HG03571 (cell line): Measurements from ENCODE around the gene AFG3L2.
A peak's percentile ranks its signal among the peaks of the same experiment; 100 is the strongest.

Experiments
- ATAC-seq: cut with Tn5 transposase; IDR thresholded peaks from one replicate; pipeline ENCODE4 v1.9.1; 2021; ENCODE audit not compliant: unreplicated experiment

The AFG3L2 gene

DNA sequence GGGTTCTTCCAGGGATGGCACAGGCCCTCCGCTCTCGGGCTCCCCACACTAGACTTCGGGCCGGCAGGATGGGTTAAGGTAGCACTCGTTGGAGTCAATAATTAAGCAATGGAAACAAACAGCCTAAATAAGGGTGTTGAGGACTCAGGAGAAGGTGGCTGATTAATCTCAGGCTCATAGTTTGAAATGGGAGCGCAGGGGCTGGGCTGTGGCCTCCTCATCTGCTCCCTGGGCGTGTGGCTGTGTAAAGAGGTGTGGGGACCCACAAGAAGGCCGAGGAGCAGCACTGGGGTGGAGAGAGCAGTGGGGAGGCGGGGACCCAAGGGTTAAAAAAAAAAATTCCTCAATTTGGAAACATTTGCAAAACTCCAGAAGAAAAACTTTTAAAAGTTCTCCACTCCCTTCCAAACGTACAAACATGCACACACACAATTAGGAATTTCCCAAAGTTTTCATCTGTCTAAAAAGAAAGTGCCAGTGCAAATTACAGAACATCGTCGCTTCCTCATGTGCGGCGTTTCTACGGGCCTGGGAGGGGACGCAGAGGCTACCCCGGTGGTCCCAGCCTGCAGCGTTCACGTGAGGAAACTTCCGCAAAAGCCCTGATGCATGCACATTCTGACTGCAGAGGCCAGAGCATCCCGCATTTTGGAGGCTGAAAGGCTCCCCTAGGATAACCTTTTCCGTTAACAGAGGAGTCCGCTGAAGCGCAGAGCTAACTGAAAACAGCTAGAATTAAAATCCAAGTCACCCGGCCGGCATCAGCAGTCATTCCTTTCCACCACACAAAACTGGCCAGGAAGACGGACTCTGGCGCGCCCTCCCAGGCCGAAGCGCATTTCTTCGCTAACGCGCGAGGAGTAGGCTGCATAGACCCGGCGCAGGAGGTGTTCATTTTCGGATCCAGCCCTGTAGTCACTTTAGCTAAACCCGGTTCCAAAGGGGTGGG lies 70.0 kb downstream of the AFG3L2 start:
- ATAC-seq: peak; percentile 7

DNA sequence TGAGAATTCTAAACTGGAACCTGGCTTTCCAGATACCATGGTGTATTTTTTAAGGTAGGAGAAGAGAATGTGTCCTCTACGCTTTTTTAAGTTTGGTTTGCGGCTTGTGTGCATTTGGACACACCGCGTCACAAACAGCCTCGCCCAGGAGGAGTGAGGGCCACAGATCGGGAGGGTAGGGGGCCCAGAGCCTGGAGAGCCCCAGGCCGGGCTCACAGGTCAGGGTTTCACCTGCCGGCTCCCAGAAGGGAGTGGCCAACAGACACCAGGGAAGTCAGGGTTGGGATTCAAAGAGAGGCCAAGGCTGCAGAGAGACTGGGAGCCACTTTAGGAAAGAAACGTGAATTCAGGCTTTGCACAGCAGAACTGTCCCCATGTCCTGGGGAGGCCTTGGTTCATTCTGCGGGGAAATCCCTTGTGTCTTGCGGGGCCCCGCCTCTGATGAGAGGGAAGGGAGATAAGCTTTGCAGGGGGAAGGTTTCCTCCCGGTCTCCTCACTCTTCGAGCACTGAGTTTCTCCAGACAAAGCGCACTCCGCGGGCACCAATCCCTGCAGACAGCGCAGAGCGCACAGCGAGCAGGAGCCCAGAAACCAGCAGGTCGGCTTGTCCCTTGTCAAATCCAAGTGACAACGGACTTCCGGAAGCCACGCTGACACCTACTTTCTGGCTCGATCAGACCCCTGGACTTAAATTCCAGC lies 70.9 kb downstream of the AFG3L2 start:
- no peak for ATAC-seq

DNA sequence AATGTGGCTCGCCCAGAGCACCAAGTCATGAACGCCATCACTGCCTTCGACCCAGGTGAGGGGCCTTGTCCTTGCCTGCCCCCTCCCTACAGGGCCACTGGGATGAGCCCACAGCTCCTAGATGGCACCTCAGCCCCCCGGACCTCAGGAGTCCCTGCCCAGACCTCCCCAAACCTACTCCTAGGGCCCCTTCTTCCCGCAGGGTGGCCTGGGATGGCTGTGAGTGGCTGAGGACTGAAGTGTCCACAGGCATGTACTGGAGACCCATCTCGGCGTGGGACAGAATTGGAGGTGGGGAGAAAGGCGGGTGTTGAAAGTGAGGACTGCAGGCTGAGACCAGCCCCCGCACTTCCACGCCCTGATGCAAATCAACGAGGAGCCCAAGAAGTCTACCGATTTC lies 71.8 kb downstream of the AFG3L2 start:
- no peak for ATAC-seq

DNA sequence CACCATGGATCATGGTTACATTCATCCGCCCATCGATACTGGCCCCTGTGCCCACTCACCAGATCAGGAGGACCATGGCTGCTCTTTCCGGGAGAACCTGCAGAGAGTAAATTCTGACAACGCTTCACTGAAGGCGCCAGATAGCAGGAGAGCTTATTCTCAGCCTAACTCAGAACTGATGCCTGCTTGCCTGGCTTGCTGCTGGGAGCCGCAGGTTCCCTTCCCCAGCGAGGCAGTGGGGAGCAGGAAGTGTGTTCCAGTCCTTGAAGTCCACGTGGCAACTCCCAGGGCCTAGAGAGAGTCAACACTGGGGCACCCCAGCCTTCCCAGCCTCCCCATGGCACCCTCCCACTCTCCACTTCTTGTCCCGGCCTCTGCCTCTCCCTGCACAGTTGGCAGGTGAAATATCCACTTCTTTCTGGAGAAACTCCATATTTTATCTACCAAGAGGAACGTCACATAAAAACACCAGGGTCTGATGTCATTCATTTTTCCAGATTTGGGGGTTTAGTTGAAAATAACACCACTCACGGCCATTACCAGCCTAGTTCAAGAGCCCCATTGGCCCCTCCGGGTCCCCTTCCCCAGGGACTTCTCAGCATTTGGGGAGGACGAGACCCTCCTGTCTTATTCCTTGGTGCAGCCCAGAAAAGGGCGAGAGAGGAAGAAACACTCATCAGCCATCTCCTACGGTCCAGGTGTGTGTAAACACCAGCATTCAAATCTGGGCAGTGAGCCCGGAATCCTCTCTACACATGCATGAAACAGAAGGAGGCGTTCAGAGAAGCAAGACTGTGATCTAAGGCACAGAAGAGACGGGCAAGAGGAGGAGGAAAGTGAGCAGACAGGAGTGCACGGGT lies 72.4 kb downstream of the AFG3L2 start:
- no peak for ATAC-seq

DNA sequence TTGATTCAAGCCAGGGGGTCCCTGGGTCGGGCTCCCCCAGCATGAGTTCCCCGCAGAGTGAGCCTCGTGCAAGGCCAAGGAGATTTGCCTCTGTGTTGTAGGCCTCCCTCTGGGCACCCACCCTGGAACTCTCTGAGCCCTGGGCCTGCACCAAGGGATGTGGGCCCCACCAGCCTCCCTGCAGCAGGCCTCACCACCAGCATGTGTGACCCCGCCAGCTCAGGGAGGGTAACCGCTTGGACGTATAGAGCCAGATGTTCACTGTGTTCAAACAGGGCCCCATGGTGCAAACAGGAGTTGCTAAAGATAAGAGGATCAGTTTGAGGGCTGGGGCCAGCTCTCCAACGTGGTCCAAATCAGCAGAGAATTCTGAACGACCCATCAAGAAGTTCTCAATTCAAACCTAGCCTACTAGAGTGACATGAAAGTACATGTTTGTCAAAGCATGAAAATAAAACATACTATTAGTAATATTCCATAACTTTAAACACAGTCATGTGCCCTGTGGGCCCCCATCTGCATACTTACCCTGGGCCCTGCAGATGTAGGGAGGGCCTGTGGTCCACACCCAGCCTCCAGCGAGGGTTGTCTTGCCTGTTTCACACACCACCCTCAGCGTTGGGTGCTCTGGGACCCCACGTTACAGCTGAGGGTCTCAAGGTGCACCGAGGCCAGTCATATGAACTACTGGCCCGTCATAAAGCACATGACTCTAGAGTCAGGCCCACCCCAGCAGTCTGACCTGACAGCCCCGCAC lies 74.5 kb downstream of the AFG3L2 start:
- ATAC-seq: no peak

DNA sequence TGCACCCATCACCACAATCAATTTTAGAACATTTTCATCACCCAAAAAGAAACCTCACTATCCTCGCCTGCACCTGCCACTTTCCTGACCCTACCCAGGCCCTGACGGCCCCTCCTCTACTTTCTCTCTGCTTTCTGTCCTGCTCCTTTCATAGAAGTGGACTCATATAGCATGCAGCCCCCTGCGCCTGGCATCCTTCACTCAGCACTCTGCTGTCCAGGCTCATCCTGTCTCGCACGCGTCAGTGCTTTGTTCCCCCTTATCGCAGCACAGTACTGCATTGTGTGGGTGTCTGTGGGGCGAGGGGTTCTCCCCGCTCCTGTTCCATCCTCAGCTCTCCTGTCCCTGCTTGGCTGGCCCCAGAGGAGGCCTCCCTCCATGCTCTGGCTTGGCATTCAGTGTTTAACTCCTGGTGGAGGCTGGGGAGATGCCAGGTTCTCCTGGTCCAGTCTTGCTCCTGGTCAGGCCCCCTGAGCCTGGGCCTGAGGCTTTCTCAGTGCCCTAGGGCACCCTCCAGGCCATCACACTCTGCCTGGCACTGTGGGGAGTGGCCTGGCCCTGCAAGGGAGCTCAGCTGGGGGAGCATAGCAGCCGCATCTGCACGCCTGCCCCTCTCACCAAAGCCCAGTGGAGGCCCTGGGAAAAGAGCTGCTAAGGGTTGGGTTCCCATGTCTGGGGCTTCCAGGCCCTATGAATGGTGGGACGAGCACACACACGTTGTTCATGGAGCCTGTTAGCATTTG lies 75.6 kb downstream of the AFG3L2 start:
- no peak for ATAC-seq

DNA sequence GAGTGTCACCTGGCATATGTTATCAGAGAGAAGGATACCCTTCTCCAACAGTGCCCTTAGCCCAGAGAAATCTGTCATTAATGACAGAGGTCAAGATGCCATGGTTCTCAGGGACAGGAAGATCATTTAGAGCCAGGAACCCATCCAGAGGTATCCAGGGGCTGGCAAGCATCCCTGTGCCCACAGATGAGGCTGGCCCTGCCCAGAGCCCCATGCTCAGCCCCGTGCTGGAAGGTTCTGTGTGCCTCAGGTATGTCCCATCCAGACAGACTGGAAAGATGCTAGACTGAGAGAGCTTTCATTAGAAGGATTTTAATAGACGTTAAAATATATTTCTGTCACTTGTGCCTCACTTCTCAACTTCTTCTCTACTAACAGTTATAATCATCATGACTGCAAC lies 77.2 kb downstream of the AFG3L2 start:
- ATAC-seq: no peak

DNA sequence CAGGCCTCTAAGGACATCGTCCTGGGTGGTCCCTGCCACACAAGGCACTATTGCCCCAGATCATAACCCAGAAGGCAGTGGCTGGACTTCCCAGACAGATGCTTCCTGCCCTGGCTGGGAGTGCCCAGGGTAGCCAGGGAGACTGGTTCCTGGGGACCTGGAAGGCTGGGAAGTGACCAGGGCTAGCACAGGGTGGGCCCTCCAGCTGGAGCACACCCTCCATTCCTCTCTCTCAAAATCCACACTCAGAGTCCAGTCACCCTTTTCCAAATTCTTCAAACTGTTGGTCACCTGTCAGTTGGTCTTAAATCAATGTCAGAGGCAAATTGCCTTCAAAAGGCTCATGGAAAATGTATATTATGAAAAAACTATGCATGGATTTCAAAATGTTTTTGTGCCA lies 80.6 kb downstream of the AFG3L2 start:
- no peak for ATAC-seq

DNA sequence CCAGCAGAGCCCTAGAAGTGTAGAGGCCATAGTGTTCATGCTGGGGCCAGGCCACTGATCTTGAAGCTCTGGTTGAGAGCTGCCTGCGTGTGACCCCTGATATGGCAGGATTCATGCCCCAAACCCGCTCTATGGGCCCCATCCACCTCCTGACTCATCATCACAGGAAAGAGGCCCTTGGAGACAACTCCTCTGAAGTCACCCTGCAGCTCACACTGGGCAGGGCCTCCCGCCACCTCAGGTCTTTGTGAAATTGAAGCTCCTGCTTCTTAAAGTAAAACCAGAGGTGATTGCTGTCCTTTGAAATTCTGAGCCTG lies 81.0 kb downstream of the AFG3L2 start:
- no peak for ATAC-seq

DNA sequence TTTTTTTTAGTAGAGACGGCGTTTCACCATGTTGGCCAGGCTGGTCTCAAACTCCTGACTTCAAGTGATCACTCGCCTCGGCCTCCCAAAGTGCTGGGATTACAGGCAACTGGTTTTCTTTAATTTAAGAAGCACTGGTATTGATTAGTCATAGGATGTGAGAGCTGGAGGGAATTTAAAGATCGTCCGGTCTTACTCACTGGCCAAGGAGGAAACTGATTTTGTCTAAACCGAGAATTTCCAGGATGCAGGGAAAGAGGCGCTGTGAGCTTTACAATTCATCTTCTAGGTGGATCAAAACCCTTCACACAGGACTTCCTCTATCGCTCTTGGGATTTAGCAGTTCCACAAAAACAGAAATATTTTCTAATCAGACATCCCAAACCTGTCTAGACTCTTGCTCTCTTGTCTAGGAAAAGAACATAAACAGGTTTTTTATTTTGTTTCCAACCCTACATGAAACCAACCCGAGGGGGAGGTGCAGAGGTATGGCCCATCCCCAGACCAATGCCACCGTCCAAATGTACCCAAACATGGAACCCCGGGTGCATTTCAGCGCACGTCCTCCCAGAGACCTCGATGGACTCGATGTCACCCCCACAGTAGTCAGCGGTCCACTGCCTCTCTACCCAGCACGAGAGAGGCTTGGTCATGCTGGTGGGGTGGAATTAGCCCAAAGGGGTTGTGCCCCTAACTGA lies 81.5 kb downstream of the AFG3L2 start:
- ATAC-seq: no peak

DNA sequence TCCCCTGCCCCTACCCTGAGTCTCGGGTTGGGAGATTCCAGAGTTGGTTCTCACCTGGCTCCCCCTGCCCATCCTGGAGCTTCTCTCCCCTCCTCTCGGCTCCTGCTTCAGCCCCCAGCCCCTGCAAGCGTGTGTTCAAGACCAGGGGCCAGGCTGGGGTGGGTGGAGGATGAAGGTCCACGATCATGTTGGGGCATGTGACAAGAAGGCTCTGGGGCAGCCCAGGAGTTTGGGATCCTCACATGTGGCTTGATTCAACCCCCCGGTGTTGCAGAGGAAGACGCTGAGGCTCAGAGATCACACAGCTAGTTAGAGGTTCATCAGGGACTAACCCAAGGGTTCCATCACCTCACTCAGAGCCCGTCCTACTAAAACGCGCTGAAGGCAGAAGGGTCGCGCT lies 83.2 kb downstream of the AFG3L2 start:
- no peak for ATAC-seq

DNA sequence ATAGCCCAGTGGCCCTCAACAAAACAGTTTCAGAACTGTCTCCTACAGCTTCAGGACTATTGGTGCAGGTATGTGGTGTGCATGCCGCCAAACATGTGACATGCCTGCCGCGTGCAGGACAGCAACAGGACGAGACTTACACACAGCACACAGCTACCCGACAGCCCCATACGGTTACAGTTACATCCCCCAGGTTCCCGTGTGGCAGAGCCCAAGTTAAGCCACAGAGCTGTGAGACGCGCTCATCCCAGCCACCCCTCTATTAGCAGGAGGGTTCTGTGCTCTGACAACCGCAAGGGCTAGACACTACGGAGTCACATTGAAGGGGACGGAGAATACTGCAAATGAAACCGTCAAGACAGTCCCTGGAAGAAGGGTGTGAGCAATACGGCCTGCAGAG lies 85.3 kb downstream of the AFG3L2 start:
- no peak for ATAC-seq

DNA sequence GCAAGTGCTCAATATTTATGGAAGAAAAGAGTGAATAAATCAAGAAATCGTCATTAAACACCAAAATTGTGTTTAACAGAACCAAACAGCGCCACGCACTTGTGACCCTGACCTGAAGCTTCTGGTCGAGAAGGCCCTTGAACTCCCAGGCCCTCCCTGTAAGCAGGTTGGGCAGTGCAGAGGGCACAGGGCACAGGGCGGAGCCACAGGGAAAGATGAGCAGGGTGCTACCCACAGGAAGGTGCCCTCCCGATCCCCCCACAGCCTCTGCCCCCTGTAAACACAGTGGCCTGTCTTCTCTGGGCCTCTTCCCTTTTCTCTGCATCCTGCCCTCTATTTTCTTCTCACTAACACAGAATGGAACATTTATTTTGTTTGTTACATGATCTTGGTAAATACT lies 85.9 kb downstream of the AFG3L2 start:
- ATAC-seq: no peak

DNA sequence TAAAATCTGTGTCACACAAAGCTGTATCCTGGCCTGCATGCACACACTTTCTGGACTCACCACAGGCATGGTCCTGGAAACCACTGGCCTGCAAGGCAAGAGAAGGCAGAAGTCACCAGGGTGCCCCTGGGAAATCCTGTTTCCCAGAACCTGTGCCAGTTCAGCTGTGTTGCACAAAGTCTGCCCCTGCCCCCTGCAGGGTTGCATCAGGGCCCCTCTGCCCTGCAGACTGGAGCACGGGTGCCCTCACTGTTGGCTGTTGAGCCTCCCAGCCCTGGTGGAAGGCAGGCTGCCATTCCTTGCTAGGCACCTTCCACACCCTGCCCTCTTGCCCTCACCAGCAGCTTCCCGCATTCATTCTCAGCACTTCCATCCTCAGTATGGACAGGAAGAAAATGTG lies 86.9 kb downstream of the AFG3L2 start:
- ATAC-seq: no peak

DNA sequence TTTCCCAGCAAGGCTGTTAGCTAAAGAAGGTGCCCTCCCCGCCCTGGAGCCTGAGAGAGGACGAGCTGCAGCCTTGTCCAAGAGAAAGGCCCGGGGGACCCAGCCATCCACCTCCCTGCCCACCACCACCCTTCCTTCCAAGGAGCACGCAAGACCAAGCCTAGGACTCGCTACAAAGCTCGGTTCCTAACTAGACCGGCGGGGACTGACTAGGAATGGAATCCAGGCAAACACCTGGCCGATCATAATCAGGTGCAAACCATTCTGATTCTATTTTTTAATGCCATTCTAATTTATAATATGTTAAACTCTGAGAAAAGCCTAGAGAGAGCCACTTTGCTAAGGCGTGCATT lies 88.6 kb downstream of the AFG3L2 start:
- ATAC-seq: no peak

DNA sequence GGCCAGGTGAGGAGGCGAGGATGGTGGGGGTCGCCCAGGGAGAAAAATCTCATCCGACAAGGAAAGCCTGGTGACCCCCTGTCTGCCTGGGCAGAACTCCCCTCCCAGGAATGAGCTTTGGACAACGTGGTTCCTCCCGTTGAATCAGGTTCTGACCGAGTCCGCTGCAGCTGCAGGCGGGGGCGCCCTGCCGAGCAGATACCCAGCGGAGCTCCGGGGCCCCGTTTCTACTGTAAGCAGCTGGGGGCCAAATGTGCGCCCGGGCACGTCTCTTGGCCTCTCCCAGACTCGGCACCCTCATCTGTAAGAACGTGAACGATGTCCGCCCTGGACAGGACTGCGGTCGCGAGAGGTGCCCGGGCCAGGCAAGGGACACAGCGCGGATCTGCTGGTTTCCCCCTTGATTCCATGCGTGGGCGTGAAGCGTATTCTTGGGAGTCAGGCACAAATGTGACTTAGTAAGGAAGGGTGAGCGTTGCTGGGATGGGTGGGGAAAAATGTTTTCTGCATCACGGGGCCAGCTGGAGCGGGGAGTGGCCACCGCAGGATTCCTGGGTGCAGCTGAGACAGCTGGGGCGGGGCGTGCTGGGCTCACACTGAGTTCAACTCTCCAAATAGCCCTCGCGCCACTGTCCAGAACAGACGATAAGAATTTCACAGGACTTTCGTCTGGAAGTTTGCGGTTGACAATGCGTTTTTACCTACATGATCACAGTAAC lies 89.2 kb downstream of the AFG3L2 start:
- ATAC-seq: no peak

DNA sequence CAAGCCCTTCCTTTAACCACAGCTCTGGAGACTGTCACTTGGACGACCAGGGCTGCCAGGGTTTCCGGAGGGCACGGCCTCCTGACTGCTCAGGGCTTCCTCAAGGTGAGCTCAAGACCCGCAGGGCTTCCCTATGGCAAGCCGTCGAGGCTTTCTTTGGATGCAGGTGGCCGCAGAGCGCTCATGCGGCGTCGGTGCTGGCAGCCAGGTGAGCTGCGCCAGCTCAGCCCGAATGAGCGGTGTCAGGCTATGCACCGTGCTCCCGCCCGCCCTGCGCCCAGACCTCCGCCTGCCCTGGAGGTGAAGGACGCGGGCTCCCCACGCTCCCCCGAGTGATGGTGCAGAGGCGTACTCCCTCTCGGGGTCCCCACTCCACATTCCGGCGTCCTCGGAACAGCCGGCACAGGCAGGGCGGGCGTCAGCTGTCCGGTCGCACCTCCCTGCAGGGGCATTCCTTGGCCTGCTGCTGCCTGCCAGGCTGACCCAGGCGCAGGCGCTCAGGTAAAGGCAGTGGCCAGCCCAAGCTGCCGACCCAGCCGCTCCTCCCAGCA lies 89.8 kb downstream of the AFG3L2 start:
- no peak for ATAC-seq

DNA sequence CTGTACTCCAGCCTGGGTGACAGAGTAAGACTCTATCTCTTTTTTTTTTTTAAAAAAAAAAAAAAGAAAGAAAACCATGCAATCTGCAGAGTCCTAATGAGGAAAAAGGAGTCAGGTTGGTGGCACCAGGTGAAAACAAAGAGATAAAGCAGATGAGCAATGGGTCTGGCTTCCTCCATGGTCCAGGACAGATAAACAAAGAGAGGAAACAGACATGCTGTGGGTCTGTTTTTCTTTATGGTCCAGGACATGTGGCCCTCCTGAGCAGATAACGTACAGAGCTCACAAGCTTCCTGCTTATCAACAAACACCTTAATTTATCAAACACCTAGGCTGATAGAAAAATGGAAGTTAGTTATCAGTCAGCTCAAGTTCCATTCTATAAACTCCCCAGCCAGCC lies 93.4 kb downstream of the AFG3L2 start:
- ATAC-seq: no peak

DNA sequence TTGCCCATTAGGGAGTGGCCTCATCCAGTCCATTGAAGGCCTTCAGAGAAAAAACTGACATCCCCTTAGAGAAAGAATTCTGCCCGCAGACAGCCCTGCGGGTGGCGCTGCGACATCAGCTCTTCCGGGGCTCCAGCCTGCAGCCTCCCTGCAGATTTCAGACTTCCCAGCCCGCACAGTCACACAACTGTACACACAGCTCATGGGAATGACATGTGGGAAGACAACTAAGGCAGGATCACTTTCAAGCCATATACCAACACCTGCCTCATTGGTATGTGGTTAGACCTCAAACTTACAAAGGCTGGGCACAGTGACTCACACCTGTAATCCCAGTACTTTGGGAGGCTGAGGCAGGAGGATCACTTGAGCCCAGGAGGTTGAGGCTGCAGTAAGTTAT lies 93.8 kb downstream of the AFG3L2 start:
- ATAC-seq: no peak
